ENCODE data around the gene BTBD7. TPM values are rescaled to one million over a fixed set of nuclear protein-coding genes. Genes with fewer than 3 reads are reported as not detected.
"Not testable (repeated sequence)": the region's sequence is repeated elsewhere in the genome, so short reads cannot be mapped to it uniquely, and the experiment has no call there.

The BTBD7 gene, protein sequence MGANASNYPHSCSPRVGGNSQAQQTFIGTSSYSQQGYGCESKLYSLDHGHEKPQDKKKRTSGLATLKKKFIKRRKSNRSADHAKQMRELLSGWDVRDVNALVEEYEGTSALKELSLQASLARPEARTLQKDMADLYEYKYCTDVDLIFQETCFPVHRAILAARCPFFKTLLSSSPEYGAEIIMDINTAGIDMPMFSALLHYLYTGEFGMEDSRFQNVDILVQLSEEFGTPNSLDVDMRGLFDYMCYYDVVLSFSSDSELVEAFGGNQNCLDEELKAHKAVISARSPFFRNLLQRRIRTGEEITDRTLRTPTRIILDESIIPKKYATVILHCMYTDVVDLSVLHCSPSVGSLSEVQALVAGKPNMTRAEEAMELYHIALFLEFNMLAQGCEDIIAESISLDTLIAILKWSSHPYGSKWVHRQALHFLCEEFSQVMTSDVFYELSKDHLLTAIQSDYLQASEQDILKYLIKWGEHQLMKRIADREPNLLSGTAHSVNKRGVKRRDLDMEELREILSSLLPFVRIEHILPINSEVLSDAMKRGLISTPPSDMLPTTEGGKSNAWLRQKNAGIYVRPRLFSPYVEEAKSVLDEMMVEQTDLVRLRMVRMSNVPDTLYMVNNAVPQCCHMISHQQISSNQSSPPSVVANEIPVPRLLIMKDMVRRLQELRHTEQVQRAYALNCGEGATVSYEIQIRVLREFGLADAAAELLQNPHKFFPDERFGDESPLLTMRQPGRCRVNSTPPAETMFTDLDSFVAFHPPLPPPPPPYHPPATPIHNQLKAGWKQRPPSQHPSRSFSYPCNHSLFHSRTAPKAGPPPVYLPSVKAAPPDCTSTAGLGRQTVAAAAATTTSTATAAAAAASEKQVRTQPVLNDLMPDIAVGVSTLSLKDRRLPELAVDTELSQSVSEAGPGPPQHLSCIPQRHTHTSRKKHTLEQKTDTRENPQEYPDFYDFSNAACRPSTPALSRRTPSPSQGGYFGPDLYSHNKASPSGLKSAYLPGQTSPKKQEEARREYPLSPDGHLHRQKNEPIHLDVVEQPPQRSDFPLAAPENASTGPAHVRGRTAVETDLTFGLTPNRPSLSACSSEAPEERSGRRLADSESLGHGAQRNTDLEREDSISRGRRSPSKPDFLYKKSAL
- 49.0 and 81.6 TPM in 2 replicates for total RNA-seq

DNA sequence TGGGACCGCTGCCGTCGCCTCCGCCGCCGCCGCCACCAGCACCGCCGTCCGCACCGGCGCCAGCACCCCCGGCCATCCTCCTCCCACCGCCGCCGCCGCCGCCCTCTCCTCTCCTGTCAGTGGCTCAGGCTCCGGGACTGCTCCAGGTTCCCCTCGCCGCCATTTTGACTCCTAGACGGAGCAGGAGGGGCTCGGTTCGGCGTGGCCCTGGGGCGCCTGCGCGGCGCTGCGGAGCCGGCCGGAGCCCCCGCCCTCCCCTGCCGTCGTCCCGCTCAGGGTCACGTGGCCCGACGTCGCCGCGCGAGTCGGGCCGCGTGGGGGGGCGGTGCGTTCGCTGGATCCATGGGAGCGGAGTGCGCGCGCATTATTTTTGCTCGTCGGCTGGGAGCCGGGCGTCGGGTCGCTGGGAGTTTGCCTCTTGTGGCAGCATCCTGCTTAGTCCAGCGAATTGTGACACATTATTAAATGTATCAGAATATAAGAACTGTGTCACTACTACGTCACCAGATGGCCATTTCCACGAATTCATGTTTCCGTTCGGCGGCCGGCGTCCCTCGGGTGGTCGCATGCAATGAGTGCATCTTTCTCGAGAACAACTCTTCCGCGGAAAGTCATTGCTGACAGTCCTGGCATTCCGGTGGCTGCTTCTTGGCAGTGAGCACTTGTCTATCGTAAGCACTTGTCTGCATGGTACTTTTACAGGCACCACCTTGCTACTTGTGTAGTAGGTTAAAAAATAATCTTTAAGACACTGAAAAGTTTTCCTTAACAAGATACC lies at the start of gene BTBD7:
TSS of gene BTBD7 (minus strand) at position 184 of the 778 bp plus-strand sequence. CDS start 36,985 bp downstream, outside the sequence.
- DNase-seq (ENCODE audit: low read depth): peak; percentile 77

DNA sequence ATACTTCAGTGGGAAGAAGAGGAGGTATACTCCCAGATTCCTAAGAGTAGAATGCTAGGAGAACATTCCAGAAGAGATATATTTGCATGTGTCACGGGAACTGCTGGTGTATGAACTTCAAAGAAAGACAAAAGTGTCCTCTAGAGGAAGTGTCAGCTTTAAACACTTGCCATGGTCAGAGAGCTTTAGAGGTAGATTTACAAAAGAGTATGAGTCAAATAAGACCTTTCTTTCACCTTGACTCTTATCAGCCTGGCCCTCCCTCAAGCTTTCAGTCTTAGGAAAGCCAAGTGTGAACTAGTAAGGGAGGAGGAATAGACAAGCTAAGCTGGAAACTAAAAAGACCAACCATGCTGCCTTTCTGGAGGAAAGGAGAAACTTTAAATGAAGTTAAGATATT lies 48.8 kb upstream of the BTBD7 start:
- DNase-seq (ENCODE audit: low read depth): peak; percentile 15

DNA sequence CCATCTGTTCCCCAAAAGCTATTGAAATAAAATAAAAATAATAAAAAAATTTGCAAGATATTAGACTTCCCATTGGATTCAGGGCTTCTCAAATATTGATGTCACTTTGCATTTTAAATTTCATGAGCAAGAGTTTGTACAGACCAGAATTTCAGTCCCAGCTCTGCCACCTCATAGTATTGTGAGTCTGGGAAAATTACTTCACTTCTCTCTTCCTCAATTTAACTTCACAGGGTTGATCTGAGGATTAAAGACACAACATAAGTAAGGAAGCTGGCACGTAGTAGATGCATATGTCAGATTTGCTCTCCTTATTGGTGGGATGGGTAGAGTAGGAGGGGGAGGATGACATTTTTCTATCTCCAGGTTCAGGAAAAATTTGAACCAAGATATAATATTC lies 47.0 kb upstream of the BTBD7 start:
- DNase-seq (ENCODE audit: low read depth): no peak

GRCh38 chr14:93375673-93376156 lies 42.9 kb upstream of the BTBD7 start:
- no peak for DNase-seq (ENCODE audit: low read depth)

DNA sequence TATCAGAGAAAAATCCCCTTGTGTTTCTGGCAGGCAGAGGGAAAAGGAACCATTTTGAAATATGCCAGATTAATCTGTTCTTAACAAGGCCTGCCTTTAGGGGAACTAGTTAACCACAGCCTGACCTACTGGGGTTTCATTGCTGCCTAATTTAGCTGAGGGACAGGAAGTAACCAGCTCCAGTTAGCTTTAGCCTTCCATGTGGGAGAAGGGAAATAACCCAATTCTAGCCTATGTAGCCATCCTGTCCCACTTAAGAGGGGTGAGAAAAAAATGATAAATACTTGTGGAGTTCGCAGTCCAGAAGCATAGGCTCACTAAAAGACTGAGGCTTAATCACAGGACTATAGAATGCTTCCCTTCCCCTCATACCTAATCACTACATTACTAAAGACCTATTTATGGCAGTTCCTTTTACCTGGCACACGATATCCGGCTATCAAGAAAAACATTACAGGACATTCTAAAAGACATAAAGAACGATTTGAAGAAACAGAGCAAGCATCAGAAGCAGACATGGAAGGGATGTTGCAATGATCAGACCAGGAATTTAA lies 37.0 kb upstream of the BTBD7 start:
- DNase-seq (ENCODE audit: low read depth): no peak

GRCh38 chr14:93368996-93369712 lies 36.3 kb upstream of the BTBD7 start:
- DNase-seq (ENCODE audit: low read depth): peak; percentile 81

DNA sequence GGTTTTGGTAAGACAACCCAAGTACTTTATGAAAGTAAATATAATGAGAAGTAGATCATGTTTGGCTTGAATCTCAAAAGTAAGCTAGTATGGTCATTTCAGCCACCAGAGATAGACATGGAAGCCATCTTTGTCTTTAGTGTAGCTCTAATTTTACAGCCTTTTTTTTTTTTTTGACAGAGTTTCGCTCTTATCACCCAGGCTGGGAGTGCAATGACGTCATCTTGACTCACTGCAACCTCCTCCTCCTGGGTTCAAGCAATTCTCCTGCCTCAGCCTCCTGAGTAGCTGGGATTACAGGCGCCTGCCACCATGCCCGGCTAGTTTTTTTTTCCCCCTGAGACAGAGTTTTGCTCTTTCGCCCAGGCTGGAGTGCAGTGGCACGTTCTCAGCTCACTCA lies 22.0 kb upstream of the BTBD7 start:
- not testable (repeated sequence) for DNase-seq (ENCODE audit: low read depth)

GRCh38 chr14:93348292-93348691 lies 15.5 kb upstream of the BTBD7 start:
- no peak for DNase-seq (ENCODE audit: low read depth)

GRCh38 chr14:93347850-93348249 lies 15.0 kb upstream of the BTBD7 start:
- no peak for DNase-seq (ENCODE audit: low read depth)

DNA sequence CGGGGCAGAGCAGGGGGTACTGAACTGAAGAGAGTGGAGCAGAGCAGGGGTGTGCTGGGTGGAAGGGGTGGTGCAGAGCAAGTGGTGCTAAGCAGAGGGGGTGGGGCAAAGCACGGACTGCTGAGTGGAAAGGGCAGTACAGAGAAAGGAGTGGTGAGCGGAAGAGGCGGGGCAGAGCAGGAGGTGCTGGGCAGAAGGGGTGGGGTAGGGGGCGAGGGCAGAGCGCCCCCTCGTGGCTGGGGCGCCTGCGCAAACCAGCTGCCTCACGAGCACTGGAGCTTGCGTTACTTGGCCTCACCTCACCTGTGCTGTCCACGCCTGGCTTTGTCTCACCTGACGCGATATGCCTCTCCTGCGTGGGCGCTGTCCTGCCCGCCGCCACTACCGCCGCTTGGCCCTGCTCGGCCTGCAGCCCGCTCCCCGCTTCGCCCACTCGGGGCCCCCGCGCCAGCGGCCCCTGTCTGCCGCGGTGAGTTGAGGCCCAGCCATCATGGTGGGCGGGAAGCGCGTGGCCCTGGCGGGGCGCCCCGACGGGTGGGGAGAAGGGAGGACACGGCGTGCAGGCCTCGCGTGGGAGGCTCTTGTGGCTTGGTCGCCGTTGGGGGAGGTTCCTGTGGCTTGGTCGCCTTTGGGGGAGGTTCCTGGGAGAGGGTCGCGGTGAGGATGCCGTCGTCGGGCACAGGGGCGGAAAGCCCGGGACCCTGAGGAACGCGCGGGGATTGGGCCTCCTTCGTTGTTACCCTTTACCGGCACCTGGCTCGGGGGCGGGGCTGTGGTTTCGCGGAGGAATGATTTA lies 14.3 kb upstream of the BTBD7 start, which contains the start of gene COX8C:
TSS of gene COX8C (plus strand) at position 257 of the 796 bp plus-strand sequence. CDS start at position 344, 87 bp downstream.
- DNase-seq (ENCODE audit: low read depth): no peak

- no peak for DNase-seq (ENCODE audit: low read depth)
Measured at GRCh38 chr14:93343797-93344196, 11.0 kb upstream of the BTBD7 start.

GRCh38 chr14:93343266-93343665 lies 10.4 kb upstream of the BTBD7 start:
- DNase-seq (ENCODE audit: low read depth): no peak

GRCh38 chr14:93337884-93338283 lies 5.0 kb upstream of the BTBD7 start:
- no peak for DNase-seq (ENCODE audit: low read depth)

DNA sequence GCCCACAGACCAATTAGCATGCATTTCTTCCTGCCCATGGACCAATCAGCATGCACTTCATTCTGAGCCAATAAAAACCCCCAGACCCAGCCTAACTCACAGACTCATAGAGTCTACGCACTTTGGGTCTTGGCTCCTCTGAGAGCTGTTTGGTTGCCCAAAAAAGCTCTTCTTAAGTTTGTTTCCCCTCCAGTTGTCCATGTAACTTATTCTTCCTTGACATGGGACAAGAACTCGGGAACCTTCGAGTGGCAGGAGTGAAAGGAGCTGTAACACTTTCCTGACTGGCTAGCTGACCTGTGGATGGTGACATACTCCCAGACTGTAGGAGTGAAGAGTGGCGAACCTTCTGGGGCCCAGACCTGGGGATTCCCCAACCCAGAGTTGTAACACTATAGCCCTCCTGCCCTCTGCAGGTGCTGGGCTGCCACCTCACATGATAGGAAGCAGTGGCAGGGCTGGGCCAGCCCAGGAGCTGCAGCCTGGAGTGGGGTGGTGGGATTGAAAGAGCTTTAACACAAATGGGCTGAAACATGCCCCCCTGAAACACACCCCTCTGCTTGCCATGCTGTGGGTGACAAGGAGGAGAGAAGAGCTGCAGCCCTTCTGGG lies 4.4 kb upstream of the BTBD7 start:
- DNase-seq (ENCODE audit: low read depth): no peak

- DNase-seq (ENCODE audit: low read depth): no peak
Measured at GRCh38 chr14:93333631-93334103, 831 bp upstream of the BTBD7 start.

- DNase-seq (ENCODE audit: low read depth): no peak
Measured at GRCh38 chr14:93332397-93332852, 411 bp downstream of the BTBD7 start.

DNA sequence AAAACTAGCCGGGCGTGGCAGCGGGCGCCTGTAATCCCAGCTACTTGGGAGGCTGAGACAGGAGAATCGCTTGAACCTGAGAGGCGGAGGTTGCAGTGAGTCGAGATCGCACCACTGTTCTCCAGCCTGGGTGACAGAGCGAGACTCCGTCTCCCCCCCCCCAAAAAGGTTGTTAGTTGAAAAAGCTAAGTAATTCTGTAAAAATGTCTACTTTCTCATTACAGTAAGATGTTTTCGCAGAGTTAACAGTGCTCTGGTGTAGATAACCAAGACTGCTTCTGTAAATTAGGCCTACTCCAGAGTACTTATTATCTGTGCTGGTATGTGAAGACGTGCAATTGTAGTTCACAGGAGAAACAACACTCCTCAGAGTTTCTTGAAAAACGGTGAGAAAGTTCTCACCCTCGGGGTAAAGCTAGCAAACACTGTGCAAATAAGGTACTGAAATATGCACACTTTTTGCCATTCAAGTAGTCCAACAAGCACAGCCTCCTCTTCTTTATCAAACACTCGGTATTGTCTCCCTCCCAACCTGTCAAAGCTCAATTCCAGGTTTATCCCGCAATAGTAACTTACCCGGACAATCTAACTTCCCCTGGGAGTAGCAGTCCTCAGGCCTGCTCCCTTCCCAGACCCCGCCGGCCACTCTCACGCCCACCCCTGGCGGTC lies 974 bp downstream of the BTBD7 start:
- DNase-seq (ENCODE audit: low read depth): no peak

Data from renal cortical epithelial cell (primary cell).